Measurements from ENCODE around the gene GALNT8.
"Not testable (repeated sequence)": the region's sequence is repeated elsewhere in the genome, so short reads cannot be mapped to it uniquely, and the experiment has no call there.

GALNT8 gene
- 1.2 to 1.9 reads per million in 2 donors for total RNA-seq

GRCh38 chr12:4719821-4720636 is at the start of gene GALNT8:
Gene GALNT8, plus strand, starts transcription at chr12:4720400. Its CDS starts 278 bp downstream, at chr12:4720678.
- no peak for DNase-seq

- DNase-seq, result no peak
Observed at GRCh38 chr12:4679711-4680110, 40.5 kb upstream of the GALNT8 start.

GRCh38 chr12:4681732-4682131 is 38.5 kb upstream of the GALNT8 start:
- no peak for DNase-seq

- no peak for DNase-seq
Observed at GRCh38 chr12:4685317-4685716, 34.9 kb upstream of the GALNT8 start.

- DNase-seq, result no peak
Observed at GRCh38 chr12:4690760-4691159, 29.4 kb upstream of the GALNT8 start.

GRCh38 chr12:4700621-4701026 is 19.6 kb upstream of the GALNT8 start:
- DNase-seq, result no peak

GRCh38 chr12:4701395-4702190 is 18.6 kb upstream of the GALNT8 start:
- no peak for DNase-seq

- no peak for DNase-seq
Observed at GRCh38 chr12:4703676-4704075, 16.5 kb upstream of the GALNT8 start.

GRCh38 chr12:4705824-4706223 is 14.4 kb upstream of the GALNT8 start:
- DNase-seq, result no peak

- no peak for DNase-seq
Observed at GRCh38 chr12:4707306-4707705, 12.9 kb upstream of the GALNT8 start.

GRCh38 chr12:4710113-4710512 is 10.1 kb upstream of the GALNT8 start:
- no peak for DNase-seq

- DNase-seq, result no peak
Observed at GRCh38 chr12:4714879-4715278, 5.3 kb upstream of the GALNT8 start.

- DNase-seq, result no peak
Observed at GRCh38 chr12:4717806-4718205, 2.4 kb upstream of the GALNT8 start.

GRCh38 chr12:4720637-4720995 is 416 bp downstream of the GALNT8 start:
- DNase-seq, result no peak

- not testable (repeated sequence) for DNase-seq
Observed at GRCh38 chr12:4721587-4721986, 1.4 kb downstream of the GALNT8 start.

GRCh38 chr12:4723226-4723625 is 3.0 kb downstream of the GALNT8 start:
- DNase-seq, result no peak

- DNase-seq, result no peak
Observed at GRCh38 chr12:4725057-4725456, 4.9 kb downstream of the GALNT8 start.

GRCh38 chr12:4734625-4735340 is 14.6 kb downstream of the GALNT8 start:
- DNase-seq, result no peak

GRCh38 chr12:4736091-4736490 is 15.9 kb downstream of the GALNT8 start:
- DNase-seq, result no peak

GRCh38 chr12:4738541-4738940 is 18.3 kb downstream of the GALNT8 start:
- DNase-seq, result no peak

- no peak for DNase-seq
Observed at GRCh38 chr12:4742416-4742970, 22.3 kb downstream of the GALNT8 start.

GRCh38 chr12:4743046-4743445 is 22.8 kb downstream of the GALNT8 start:
- DNase-seq, result no peak

- no peak for DNase-seq
Observed at GRCh38 chr12:4744709-4745108, 24.5 kb downstream of the GALNT8 start.
